GM23338 (cell line): ENCODE measurements around the gene PRKAB2. TPM values are rescaled to one million over a fixed set of nuclear protein-coding genes. Genes with fewer than 3 reads are reported as not detected.

Experiments
- ATAC-seq: fragments of 200-7000 bp; cut with Tn5 transposase; 3 replicates; pipeline ENCODE4 v1.9.1; 2020
- DNase-seq: peaks from one replicate; pipeline ENCODE4 v3.0.0-alpha.2; 2015; ENCODE audit warnings: low spot score
- H2AFZ ChIP-seq: fragments of 200-600 bp; sonication (generic); 2 replicates; pipeline ENCODE4 v1.8.0; 2016; ENCODE audit warnings: antibody characterized with exemption, mild to moderate bottlenecking, moderate library complexity
- H3F3A ChIP-seq: fragments of 200-600 bp; sonication (generic); replicated peaks from 2 replicates; pipeline ENCODE4 v1.8.0; 2017; ENCODE audit warnings: antibody characterized with exemption, mixed run types, low read depth
- H3K27ac ChIP-seq: fragments of 200-600 bp; sonication (generic); 2 replicates; pipeline ENCODE4 v1.6.1; 2016; ENCODE audit warnings: low read depth
- H3K27me3 ChIP-seq: fragments of 200-600 bp; sonication (generic); 2 replicates; pipeline ENCODE4 v1.8.0; 2016; ENCODE audit warnings: mild to moderate bottlenecking, mixed run types, moderate library complexity; ENCODE audit not compliant: insufficient read depth
- H3K36me3 ChIP-seq: fragments of 200-600 bp; sonication (generic); 2 replicates; pipeline ENCODE4 v1.8.0; 2016; ENCODE audit warnings: mild to moderate bottlenecking; ENCODE audit not compliant: insufficient read depth
- H3K4me1 ChIP-seq: fragments of 200-600 bp; sonication (generic); 2 replicates; pipeline ENCODE4 v1.8.0; 2016; ENCODE audit warnings: mild to moderate bottlenecking, moderate library complexity; ENCODE audit not compliant: insufficient read depth
- H3K4me2 ChIP-seq: fragments of 200-600 bp; sonication (generic); 2 replicates; pipeline ENCODE4 v1.7.1; 2017; ENCODE audit warnings: mixed run types
- H3K4me3 ChIP-seq: fragments of 200-600 bp; sonication (generic); 2 replicates; pipeline ENCODE4 v1.6.1; 2016; ENCODE audit warnings: mixed run types
- H3K79me2 ChIP-seq: fragments of 200-600 bp; sonication (generic); replicated peaks from 2 replicates; pipeline ENCODE4 v1.8.0; 2017; ENCODE audit warnings: mild to moderate bottlenecking; ENCODE audit not compliant: insufficient read depth
- H3K9me2 ChIP-seq: fragments of 200-600 bp; sonication (generic); 2 replicates; pipeline ENCODE4 v1.8.0; 2017; ENCODE audit not compliant: insufficient read depth
- H4K20me1 ChIP-seq: fragments of 200-600 bp; sonication (generic); replicated peaks from 2 replicates; pipeline ENCODE4 v1.8.0; 2017; ENCODE audit warnings: mild to moderate bottlenecking; ENCODE audit not compliant: insufficient read depth
- H3K27ac Mint-ChIP-seq: 2 replicates; pipeline ENCODE4 v1.8.0; 2020; ENCODE audit warnings: inconsistent platforms, mild to moderate bottlenecking, moderate library complexity, mixed read lengths
- H3K27me3 Mint-ChIP-seq: 3 replicates; pipeline ENCODE4 v1.8.0; 2022; ENCODE audit warnings: low read depth, mild to moderate bottlenecking, moderate library complexity, mixed read lengths, inconsistent platforms; ENCODE audit not compliant: insufficient read depth, poor library complexity
- H3K36me3 Mint-ChIP-seq: 3 replicates; pipeline ENCODE4 v1.8.0; 2021; ENCODE audit warnings: low read depth, mild to moderate bottlenecking, inconsistent platforms, moderate library complexity, mixed read lengths
- H3K4me1 Mint-ChIP-seq: 3 replicates; pipeline ENCODE4 v1.8.0; 2020; ENCODE audit warnings: mild to moderate bottlenecking, inconsistent platforms, mixed read lengths
- H3K4me3 Mint-ChIP-seq: 3 replicates; pipeline ENCODE4 v1.8.0; 2021; ENCODE audit warnings: moderate library complexity, mild to moderate bottlenecking, inconsistent platforms, mixed read lengths
- H3K9me3 Mint-ChIP-seq: 3 replicates; pipeline ENCODE4 v1.8.0; 2020; ENCODE audit warnings: moderate library complexity, mild to moderate bottlenecking, inconsistent platforms, mixed read lengths
- CREB1 ChIP-seq: fragments of 250-450 bp; sonication (Bioruptor Pico); IDR thresholded peaks from 2 replicates; pipeline ENCODE4 v1.5.0; 2020; ENCODE audit warnings: low read depth, mild to moderate bottlenecking, moderate library complexity
- EZH2 ChIP-seq: fragments of 200-600 bp; sonication (generic); IDR thresholded peaks from one replicate; pipeline ENCODE4 v1.8.0; 2017; ENCODE audit warnings: antibody characterized with exemption, mild to moderate bottlenecking, low read depth; ENCODE audit not compliant: unreplicated experiment
- EZH2phosphoT487 ChIP-seq: fragments of 200-600 bp; sonication (generic); IDR thresholded peaks from one replicate; pipeline ENCODE4 v1.8.1; 2018; ENCODE audit warnings: antibody characterized with exemption; ENCODE audit not compliant: unreplicated experiment
- JUNB ChIP-seq: IDR thresholded peaks from one replicate; pipeline ENCODE4 v1.6.1; 2016; ENCODE audit warnings: antibody characterized with exemption; ENCODE audit not compliant: unreplicated experiment
- POLR2AphosphoS5 ChIP-seq: IDR thresholded peaks from 2 replicates; pipeline ENCODE4 v1.6.1; 2016; ENCODE audit warnings: antibody characterized with exemption, low read depth
- STAT1 ChIP-seq: IDR thresholded peaks from one replicate; pipeline ENCODE4 v1.6.1; 2016; ENCODE audit warnings: antibody characterized with exemption; ENCODE audit not compliant: unreplicated experiment
- ZNF114 ChIP-seq: fragments of 250-450 bp; sonication (Bioruptor Pico); IDR thresholded peaks from 2 replicates; pipeline ENCODE4 v1.5.0; 2020; ENCODE audit warnings: mild to moderate bottlenecking, moderate library complexity
- ZNF331 ChIP-seq: fragments of 250-450 bp; sonication (Bioruptor Pico); IDR thresholded peaks from 2 replicates; pipeline ENCODE4 v1.5.0; 2020; ENCODE audit warnings: low read depth, mild to moderate bottlenecking, moderate library complexity
- polyA plus RNA-seq: library from polyadenylated mRNA; unstranded; fragments of >200 nt; fragmentation: Nextera tagmentation; extraction: Ambion mirVana; gene quantifications from 2 replicates; pipeline ENCODE4 v1.2.1, GENCODE V29; 2016
- total RNA-seq: library from RNA; depleted of rRNA; stranded (reverse); fragments of >200 nt; shearing (Covaris generic); gene quantifications from 2 replicates; pipeline ENCODE4 v1.2.3, GENCODE V29; 2014
- TF ChIP-seq, protein P1 (sequence below): IDR thresholded peaks from 2 replicates; pipeline ENCODE4 v1.6.1; 2016; ENCODE audit warnings: antibody characterized with exemption
- TF ChIP-seq, protein P2 (sequence below): fragments of 250-450 bp; sonication (Bioruptor Pico); IDR thresholded peaks from 2 replicates; pipeline ENCODE4 v1.5.0; 2020; ENCODE audit warnings: mild to moderate bottlenecking, moderate library complexity

PRKAB2 gene
- total and polyA plus RNA-seq, 2 experiments from 2014 or later = 15.9 to 32.2 TPM

DNA sequence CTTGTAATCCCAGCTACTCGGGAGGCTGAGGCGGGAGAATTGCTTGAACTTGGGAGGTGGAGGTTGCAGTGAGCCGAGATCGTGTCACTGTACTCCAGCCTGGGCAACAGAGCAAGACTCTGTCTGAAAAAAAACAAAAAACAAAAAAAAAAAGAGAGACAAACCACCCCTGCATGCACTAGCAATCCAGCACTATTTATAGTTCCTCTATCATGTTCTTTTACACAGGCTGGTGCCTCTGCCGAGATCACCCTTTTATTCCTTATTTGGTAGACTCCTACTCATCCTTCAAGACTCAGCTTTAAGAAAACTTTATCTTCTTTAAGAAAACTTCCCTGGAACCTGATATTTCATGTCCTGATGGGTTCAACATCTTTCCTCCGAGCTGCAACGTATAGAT, 42.1 kb upstream of the PRKAB2 start:
- Mint-ChIP-seq H3K27me3 (no peaks in the 10 kb centered on the region), H3K27ac (no peak overlapping the region), H3K36me3 (no peaks in the 10 kb centered on the region), H3K4me1 (no peaks in the 10 kb centered on the region), H3K9me3 (no peaks in the 10 kb centered on the region), H3K4me3 (no peak overlapping the region)
- Histone ChIP-seq H3K4me1 (no peaks in the 10 kb centered on the region), H3K36me3 (no peaks in the 10 kb centered on the region), H4K20me1 (no peaks in the 10 kb centered on the region), H3K4me3 (no peak overlapping the region), H3K79me2 (no peaks in the 10 kb centered on the region), H3F3A (no peaks in the 10 kb centered on the region), H2AFZ (no peak overlapping the region), H3K9me2 (0 out of 2 replicates have a peak, but pooled peaks cover 3% of the 10 kb centered on the region), H3K27me3 (no peaks in the 10 kb centered on the region), H3K27ac (no peak overlapping the region), H3K4me2 (no peak overlapping the region)
- DNase-seq (no peak), ATAC-seq (no peak)
- TF ChIP-seq ZNF331 (CRISPR knock-in tag) = no peak
- TF ChIP-seq CREB1 (CRISPR knock-in tag) = no peak
- no peak for TF ChIP-seq EZH2phosphoT487

DNA sequence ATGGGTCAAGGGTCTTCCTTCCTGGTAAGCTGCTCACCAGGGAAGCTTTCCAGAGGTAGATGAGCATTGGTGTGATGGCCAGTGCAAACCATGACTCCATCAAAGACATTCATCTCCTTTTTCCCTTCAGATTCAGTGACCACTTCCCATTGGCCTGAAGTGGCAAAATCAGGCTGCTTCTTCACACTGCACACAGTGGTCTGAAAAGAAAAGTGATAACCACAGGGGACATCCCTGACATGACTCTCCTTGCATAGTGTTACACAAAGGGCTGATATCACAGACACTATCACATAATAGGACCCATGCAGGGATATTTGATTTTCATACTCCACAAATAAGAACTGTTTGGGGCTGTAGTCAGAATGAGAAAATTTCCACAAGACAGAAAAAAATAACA, 41.0 kb upstream of the PRKAB2 start:
- TF ChIP-seq POLR2AphosphoS5 (no peak), JUNB (no peak), EZH2phosphoT487 (no peak), EZH2 (no peak), ZNF331 (CRISPR knock-in tag) (no peak), STAT1 (no peak), ZNF114 (CRISPR knock-in tag) (no peak), CREB1 (CRISPR knock-in tag) (no peak)
- TF ChIP-seq, protein P1, sequence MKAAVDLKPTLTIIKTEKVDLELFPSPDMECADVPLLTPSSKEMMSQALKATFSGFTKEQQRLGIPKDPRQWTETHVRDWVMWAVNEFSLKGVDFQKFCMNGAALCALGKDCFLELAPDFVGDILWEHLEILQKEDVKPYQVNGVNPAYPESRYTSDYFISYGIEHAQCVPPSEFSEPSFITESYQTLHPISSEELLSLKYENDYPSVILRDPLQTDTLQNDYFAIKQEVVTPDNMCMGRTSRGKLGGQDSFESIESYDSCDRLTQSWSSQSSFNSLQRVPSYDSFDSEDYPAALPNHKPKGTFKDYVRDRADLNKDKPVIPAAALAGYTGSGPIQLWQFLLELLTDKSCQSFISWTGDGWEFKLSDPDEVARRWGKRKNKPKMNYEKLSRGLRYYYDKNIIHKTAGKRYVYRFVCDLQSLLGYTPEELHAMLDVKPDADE = no peak
- TF ChIP-seq, protein P2, sequence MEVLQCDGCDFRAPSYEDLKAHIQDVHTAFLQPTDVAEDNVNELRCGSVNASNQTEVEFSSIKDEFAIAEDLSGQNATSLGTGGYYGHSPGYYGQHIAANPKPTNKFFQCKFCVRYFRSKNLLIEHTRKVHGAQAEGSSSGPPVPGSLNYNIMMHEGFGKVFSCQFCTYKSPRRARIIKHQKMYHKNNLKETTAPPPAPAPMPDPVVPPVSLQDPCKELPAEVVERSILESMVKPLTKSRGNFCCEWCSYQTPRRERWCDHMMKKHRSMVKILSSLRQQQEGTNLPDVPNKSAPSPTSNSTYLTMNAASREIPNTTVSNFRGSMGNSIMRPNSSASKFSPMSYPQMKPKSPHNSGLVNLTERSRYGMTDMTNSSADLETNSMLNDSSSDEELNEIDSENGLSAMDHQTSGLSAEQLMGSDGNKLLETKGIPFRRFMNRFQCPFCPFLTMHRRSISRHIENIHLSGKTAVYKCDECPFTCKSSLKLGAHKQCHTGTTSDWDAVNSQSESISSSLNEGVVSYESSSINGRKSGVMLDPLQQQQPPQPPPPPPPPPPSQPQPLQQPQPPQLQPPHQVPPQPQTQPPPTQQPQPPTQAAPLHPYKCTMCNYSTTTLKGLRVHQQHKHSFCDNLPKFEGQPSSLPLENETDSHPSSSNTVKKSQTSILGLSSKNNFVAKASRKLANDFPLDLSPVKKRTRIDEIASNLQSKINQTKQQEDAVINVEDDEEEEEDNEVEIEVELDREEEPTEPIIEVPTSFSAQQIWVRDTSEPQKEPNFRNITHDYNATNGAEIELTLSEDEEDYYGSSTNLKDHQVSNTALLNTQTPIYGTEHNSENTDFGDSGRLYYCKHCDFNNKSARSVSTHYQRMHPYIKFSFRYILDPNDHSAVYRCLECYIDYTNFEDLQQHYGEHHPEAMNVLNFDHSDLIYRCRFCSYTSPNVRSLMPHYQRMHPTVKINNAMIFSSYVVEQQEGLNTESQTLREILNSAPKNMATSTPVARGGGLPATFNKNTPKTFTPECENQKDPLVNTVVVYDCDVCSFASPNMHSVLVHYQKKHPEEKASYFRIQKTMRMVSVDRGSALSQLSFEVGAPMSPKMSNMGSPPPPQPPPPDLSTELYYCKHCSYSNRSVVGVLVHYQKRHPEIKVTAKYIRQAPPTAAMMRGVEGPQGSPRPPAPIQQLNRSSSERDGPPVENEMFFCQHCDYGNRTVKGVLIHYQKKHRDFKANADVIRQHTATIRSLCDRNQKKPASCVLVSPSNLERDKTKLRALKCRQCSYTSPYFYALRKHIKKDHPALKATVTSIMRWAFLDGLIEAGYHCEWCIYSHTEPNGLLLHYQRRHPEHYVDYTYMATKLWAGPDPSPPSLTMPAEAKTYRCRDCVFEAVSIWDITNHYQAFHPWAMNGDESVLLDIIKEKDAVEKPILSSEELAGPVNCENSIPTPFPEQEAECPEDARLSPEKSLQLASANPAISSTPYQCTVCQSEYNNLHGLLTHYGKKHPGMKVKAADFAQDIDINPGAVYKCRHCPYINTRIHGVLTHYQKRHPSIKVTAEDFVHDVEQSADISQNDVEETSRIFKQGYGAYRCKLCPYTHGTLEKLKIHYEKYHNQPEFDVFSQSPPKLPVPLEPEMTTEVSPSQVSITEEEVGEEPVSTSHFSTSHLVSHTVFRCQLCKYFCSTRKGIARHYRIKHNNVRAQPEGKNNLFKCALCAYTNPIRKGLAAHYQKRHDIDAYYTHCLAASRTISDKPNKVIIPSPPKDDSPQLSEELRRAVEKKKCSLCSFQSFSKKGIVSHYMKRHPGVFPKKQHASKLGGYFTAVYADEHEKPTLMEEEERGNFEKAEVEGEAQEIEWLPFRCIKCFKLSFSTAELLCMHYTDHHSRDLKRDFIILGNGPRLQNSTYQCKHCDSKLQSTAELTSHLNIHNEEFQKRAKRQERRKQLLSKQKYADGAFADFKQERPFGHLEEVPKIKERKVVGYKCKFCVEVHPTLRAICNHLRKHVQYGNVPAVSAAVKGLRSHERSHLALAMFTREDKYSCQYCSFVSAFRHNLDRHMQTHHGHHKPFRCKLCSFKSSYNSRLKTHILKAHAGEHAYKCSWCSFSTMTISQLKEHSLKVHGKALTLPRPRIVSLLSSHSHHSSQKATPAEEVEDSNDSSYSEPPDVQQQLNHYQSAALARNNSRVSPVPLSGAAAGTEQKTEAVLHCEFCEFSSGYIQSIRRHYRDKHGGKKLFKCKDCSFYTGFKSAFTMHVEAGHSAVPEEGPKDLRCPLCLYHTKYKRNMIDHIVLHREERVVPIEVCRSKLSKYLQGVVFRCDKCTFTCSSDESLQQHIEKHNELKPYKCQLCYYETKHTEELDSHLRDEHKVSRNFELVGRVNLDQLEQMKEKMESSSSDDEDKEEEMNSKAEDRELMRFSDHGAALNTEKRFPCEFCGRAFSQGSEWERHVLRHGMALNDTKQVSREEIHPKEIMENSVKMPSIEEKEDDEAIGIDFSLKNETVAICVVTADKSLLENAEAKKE (CRISPR knock-in tag) = no peak
- no peaks in the 10 kb centered on the region for H3K36me3 ChIP-seq
- H2AFZ ChIP-seq = no peak overlapping the region
- H4K20me1 ChIP-seq = no peaks in the 10 kb centered on the region
- H3K79me2 ChIP-seq = no peaks in the 10 kb centered on the region
- DNase-seq (no peak), ATAC-seq (no peak)
- no peak overlapping the region for H3K27ac ChIP-seq
- H3K27ac Mint-ChIP-seq = no peak overlapping the region
- H3K4me1 ChIP-seq = no peaks in the 10 kb centered on the region
- no peaks in the 10 kb centered on the region for H3K4me1 Mint-ChIP-seq
- H3F3A ChIP-seq = no peaks in the 10 kb centered on the region
- H3K4me3 Mint-ChIP-seq = no peak overlapping the region
- H3K9me2 ChIP-seq = 0 out of 2 replicates have a peak, but pooled peaks cover 3% of the 10 kb centered on the region
- H3K4me2 ChIP-seq = no peak overlapping the region
- H3K9me3 Mint-ChIP-seq = no peaks in the 10 kb centered on the region
- H3K27me3 Mint-ChIP-seq = peaks cover under 1% of the 10 kb centered on the region
- no peak overlapping the region for H3K4me3 ChIP-seq
- no peaks in the 10 kb centered on the region for H3K27me3 ChIP-seq
- H3K36me3 Mint-ChIP-seq = no peaks in the 10 kb centered on the region
